Stimulated activated CD4-positive, alpha-beta T cell treated with anti-CD3 and anti-CD28 coated beads, Interleukin-2, amount 100 ng/mL, for 4 hours (primary cell): Measurements from ENCODE around the gene SLC25A31.

Experiments
- DNase-seq: peaks from one replicate; pipeline ENCODE4 v3.0.0-alpha.2; 2020; ENCODE audit warnings: low read depth

Gene SLC25A31

DNA sequence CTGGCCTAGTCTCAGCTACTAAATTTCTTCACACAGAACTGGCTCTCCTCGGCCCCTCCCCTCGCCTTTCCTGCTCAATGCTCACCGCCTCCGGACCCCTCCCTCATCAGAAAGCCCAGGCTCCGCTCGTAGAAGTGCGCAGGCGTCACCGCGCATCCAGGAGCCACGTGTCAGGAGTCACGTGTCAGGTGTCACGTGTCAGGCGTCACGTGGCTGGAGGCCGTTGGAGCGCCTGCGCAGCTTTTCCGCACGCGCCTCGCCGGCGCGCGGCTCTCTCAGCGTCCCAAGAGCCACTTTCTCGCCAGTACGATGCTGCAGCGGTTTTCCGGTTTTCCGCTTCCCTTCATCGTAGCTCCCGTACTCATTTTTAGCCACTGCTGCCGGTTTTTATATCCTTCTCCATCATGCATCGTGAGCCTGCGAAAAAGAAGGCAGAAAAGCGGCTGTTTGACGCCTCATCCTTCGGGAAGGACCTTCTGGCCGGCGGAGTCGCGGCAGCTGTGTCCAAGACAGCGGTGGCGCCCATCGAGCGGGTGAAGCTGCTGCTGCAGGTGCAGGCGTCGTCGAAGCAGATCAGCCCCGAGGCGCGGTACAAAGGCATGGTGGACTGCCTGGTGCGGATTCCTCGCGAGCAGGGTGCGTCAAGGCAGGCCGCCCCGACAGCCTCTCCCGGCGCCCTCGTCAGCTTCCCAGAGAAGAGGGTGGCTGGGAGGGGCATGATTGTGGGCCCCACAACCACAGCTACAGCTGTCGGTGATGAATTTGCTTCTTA, at the start of gene SLC25A31:
Gene SLC25A31, plus strand, starts transcription at position 259 of the 772 bp plus-strand sequence. Its CDS starts 146 bp downstream, at position 405.
- no peak for DNase-seq

DNA sequence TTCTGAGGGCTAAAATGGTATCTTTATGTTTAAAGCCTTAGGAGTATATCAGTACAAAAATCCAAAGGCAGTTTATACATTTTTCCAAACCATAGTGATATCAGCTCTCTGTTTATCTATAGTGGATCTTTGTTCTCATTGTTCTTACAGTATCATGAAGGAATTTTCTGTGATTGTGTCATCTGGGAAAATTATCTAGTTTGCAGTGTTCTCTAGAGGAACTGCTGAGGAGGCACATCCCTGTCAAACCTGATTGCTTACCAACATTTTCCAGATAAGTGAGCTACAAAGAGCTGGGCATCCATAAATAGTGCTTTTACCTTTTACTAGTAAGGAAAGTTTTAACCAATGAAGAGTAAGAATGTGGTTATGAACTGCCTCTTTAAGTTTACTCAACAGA, 44.9 kb upstream of the SLC25A31 start:
- DNase-seq: no peak

DNA sequence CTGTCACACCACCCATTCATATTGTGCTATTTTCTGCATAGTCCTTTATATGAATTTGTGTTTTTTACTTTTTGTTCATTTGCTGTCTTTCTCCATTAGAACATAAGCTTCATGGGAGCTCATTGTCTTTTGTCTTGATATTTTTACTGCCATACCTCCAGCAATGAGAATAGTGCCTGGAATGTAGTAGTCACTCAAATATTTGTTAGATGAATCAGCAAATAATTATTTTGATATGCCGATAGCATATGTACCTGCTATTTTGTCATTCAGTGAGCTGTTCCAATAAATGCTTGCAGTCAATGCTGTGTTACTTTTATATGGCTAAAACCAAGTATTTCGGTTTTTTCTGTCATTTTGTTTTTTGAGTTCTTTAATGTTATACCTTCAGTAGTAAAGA, 43.5 kb upstream of the SLC25A31 start:
- no peak for DNase-seq

DNA sequence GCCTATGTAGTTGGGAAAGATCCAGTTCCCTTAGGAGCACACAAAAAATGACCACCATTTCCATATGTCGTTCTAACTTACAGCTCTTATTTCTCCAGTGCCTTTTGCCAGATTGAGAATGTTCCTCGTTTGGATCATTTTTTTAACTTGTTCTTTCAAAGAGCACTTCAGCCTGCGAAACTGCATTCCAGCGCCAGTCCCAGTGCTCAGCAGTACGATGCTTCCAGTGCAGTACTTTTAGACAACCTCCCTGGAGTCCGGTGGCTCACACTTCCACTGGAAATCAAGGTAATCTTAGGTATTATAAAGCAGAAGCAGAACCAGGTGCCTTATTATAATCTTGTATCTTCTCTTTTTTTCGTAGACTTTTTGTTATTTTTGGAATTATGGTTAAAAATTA, 42.6 kb upstream of the SLC25A31 start:
- DNase-seq: no peak

DNA sequence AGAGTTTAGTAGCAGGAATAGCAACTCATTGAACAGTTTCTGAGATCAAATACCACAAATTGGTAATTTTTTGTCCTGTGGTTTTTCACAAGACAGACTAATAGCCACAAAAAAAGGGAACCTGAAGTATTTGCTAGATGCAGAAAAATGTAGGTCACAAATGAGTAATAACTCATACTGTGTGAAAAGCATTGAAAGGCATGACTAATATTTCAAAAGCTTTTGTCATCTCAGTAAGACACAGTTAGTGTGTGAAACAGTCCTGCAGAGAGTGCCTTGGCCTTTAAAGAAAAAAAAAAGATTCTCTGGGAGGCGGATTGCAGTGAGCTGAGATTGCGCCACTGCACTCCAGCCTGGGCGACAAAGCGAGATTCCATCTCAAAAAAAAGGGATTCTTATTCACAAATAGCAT, 31.4 kb upstream of the SLC25A31 start:
- no peak for DNase-seq

DNA sequence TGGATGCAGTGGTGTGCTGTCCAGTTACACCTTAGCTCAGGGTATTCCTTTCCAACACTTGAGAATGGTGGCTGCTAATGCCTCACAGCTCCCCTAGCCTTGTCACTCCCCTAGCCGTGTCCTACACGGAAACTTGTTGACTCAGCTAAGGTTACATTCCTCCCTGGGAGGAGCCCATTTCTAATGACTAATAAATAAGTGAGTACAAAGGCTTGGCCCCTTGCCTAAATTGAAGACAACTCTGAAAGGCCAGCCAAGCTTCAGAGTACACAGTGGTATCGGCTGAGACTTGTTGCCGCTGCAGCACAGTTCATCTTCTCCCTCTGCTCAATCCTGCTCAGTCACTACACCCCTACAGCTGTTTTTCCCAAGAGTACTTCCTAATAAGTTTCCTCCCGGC, 21.2 kb upstream of the SLC25A31 start:
- DNase-seq: no peak

DNA sequence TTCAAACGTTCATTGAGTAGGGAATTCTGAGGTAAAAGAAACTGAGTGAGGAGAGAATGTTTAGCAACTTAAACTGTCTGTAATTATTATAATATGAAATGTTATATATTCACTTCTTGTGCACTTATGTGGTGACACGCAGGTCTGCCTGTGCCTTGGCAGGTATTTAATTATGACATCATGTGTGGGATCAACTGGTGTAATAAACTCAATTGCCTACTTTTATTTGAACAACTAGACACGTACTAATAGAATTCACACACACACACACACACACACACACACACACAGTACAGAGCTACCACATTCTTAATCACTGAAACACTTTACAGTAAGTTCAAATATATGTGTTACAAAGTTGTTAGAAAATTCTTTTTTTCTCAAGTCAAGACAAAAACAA, 20.7 kb upstream of the SLC25A31 start:
- no peak for DNase-seq

DNA sequence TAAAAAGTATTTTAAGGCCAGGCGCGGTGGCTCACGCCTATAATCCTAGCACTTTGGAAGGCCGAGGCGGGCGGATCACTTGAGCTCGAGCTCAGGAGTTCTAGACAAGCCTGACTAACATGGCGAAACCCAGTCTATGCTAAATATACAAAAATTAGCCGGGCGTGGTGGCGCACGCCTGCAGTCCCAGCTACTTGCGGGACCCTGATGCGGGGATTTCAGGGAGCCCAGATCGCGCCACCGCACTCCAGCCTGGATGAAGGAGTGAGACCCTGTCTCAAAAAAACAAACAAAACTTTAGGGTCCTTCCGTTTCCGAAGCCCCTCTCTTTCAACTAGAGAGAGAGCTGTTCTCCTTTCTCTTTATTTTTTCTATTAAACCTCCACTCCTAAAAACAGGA, 1.2 kb downstream of the SLC25A31 start:
- no peak for DNase-seq

DNA sequence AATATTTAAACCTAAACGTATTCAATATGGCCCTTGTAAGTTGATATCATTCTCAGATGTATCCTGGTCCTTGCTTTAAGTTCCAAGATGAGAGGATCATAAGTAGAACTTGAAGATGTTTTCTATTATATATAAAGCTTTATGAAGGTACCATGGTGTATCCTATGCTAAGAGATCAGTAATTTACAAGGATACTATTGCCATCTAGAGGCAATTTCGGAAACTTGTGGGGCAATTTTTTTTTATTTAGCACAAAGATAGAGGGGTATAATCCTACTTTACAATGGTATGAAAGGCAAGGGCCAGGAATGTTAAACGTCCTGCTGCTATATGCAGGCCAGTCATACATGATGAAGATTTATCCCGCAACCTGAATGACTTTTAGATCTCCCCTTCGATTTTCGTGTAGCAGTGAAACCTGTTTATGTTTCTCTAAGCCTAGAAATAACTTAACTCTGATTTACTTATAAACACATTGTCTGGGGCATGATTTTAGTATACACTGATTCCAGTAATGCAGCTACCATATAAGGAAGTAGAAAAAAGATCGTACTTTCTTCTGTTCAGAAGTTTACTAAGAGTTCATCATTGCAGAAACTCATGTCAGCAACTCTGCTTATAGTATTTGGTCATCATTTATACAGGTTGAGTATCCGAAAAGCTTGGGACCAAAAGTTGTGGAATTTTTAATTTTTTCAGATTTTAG, 2.6 kb downstream of the SLC25A31 start:
- no peak for DNase-seq

DNA sequence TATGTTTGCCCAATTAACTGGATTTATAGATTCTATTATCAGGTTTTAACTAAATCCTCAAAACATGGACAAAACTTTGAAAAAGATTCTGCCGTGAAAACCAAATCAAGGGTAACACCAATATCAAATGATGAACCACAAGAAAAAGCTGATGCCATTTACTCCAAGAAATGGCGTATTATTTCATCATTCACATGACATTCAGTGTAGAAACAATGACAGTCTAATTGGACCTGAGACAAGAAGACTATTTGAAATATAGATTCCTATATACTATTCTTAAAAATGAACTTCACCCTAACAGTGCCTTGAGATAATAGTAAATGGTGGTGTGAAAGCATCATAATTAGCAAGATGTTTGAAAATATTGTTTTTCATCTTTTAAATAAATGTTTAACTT, 4.8 kb downstream of the SLC25A31 start:
- DNase-seq: no peak

DNA sequence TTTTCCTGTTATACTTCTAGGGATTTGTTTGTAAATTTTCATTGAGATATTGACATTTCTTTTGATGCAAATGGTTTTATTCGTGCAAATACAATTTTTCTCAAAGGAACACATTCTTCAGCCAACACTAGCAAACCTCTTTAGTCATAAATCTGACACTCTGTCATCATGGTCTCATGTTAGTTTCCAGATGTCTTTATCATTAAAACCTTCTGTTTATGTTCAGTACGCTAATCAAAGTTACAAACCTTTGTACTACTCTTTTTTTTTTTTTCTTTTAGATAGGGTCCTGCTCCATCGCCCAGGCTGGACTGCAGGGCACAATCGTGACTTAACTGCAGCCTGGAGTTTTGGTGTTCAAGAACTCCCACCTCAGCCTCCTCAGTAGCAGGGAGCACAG, 7.1 kb downstream of the SLC25A31 start:
- DNase-seq: no peak

DNA sequence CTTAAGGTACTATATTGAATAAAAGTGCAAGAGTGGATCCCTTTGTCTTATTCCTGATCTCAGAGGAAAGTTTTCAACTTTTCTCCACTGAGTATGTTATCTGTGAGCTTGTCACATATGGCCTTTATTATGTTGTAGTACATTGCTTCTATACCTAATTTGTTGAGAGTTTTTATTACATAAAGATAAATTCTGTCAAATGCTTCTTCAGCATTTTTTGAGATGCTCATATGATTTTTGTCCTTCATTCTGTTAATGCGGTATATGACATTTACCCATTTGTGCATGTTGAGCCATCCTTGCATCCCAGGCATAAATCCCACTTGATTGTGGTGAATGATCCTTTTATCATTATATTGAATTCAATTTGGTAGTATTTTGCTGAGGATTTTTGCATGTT, 11.0 kb downstream of the SLC25A31 start:
- DNase-seq: no peak

DNA sequence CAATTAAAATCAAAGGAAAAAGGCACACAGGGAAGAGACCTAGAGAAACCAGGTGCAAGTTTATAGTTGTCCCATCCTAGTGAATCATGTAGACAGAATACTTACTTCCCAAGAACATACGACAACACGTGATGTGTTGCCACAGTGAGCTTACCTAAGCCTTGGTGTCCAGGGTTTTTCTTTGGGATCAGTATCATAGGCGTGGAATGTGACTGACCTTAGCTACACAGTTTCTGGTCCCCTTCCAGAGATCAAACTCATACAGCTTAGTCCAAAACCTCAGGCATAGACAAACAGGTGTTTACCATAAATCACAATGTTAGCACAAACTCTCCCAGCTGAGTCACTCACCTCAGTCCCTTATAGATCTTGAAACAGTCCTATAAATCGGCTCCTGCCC, 17.7 kb downstream of the SLC25A31 start:
- DNase-seq: no peak

DNA sequence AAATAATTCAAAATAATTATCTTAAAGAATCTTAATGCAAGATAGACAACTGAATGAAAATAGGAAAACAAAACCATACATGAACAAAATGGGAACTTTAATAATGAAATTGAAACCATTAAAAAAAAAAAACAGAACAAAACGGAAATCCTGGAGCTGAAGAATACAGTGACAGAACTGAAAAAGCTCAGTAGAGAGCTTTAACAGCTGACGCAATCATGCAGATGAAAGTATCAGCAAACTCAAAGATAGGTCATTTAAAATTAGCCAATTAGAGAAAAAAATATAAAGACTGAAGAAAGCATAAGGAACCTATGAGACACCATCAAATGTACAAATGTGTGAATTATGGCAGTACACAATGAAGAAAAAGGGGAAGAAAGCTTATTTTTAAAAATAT, 18.8 kb downstream of the SLC25A31 start:
- DNase-seq: no peak

DNA sequence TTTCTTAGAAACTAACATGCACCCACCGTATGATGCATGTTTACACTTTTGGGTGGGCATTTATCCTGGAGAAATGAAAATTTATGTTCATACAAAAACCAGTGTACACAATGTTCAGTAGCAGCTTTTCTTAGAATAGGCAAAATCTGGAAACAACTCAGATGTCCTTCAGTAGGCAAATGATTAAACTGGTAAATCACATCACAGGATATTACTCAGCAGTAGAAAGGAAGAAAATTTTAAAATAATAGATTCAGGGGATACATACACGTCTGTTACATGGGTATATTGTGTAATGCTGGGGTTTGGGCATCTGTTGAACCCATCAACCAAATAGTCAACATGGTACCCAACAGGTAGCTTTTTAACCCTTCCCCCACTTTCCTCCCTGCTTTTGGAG, 26.7 kb downstream of the SLC25A31 start:
- no peak for DNase-seq

DNA sequence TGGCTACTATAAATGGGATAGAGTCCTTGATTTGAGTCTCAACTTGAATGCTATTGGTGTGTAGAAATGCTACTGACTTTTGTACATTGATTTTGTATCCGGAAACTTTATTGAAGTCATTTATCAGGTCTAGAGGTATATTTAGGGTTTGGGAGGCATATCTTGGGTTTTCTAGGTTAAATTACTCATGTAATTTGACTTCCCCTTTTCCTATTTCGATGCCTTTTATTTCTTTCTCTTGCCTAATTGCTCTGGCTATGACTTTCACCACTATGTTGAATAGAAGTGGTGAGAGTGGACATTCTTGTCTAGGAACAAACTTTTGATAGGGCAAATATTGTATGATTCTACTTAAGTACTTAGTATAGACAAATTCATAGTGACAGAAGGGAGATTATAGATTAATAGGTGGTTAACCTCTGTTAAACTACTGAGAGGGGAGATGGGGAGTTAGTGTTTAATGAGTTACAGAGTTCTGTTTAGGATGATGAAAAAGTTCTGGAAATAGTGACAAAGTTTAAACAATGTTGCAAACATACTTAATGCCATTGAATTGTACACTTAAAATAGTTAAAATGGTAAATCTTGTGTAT, 29.1 kb downstream of the SLC25A31 start:
- DNase-seq: no peak

DNA sequence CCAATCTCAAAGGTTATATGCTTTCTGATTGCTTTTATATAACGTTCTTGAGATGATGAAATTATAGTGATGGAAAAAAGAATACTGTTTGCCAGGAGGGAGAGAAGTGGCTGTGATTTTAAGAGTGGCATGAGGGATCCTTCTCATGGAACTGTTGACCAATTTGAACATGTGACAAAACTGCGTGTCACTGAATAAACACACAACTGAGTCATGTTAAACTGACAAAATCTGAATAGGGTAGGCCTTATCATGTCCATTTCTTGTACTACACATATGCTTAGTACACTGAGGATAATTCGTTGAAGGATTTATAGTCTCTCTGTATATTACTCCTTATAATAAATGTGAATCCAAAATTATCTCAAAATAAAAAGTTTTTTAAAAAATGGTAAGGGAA, 29.7 kb downstream of the SLC25A31 start:
- no peak for DNase-seq

DNA sequence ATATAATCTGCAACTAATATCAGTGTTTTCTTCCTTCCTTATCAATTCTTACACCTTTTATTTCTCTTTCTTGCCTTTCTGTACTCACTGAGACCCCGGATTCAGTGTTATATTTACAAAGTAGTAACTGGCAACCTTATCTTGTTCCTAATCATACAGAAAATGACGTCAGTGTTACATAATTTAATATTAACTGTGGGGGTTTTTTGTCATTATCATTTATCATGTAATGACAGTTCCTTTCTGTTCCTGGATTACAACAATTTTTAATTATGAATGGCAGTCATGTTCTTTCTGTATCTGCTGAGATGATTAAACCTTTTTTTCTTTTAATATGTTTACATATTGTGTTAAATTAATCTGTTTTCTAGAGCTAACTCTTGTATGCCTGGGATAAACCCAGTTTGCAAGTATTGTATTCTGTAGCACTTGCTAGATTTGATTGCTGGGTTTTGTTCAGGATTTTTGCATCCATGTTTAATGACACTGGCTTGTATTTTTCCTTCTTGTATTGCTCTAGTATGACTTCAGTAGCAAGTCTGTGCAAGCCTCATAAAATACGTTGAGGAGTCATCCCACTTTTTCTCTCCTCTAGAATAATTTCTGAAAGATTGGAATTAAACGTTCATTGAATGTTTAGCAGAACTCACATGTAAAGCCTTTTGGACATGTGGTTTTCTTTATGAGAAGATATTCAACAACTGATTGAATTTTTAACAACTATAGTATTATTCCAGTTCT, 41.5 kb downstream of the SLC25A31 start:
- no peak for DNase-seq

DNA sequence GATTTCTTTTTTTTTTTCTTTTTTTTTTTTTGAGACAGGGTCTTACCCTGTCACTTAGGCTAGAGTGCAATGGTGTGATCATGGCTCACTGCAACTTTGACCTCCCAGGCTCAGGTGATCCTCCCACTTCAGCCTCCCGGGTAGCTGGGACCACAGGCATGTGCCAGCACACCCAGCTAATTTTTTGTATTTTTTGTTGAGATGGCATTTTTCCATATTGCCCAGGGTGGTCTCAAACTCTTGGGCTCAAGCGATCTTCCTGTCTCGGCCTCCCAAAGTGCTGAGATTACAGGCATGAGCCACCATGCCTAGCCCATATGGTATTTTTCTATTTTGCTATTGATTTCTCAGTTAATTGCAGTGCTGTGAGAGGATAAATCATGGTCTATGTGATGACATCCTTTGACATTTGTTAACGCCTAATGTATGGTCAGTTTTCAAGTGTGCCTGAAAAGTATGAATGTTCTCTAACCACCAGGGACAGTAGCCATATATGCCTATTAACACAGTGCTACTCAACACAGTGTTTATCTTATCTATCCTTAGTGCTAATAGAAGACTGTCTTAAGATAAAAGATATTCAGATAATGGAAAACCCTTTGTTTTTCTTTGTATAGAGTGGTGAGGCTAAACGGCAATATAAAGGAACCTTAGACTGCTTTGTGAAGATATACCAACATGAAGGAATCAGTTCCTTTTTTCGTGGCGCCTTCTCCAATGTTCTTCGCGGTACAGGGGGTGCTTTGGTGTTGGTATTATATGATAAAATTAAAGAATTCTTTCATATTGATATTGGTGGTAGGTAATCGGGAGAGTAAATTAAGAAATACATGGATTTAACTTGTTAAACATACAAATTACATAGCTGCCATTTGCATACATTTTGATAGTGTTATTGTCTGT, 42.8 kb downstream of the SLC25A31 start:
- DNase-seq: no peak

DNA sequence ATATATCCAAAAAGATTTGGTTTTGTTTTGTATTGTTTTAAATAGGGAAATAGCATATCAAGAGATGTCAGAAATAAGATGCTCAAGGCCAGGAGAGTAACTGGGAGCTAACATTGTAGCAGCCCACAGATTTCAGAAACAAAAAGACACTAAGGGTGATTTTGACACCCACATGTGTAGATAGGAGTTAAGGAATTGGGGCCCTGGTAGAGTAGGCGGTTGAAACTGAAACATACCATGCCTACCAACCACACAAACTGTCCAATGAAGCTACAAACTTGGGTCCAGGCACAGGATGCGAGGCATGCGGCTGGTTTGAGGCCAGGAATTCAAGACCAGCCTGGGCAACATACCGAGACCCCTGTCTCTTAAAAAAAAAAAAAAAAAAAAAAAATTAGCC, 45.6 kb downstream of the SLC25A31 start:
- DNase-seq: no peak

DNA sequence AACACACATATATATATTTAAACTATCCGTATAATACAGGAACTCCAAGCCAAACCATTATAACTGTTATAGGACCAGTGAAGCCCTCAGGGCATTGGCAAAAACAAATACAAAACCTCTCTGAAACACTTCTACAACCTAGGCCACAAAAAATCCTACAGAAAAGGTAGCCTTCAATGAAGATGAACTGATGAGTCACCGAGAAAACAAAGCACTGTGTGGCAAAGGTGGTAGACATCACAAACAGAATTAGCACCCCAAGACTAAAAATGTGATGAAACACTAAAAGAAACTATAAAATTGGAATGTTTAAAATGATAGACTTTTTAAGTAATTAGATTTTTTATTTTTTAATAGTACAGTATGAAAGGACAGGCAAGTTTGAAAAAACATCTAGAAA, 46.4 kb downstream of the SLC25A31 start:
- DNase-seq: no peak

DNA sequence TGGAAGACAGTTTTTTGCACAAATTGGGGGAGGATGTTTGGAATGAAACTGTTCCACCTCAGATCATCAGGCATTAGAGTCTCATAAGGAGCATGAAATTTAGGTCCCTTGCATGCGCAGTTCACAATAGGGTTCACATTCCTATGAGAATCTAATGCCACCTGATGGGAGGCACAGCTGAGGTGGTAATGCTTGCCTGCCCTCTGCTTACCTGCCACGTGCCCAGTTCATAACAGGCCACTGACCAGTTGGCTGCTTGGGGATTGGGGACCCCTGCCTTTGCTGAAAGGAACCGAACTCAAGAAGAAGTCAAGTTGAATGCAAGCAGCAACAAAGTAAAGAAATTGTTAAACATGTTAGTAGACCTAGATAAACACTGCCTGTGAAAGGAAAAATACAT, 47.3 kb downstream of the SLC25A31 start:
- DNase-seq: no peak
